ENCODE data around the gene G6PC3. TPM values are rescaled to one million over a fixed set of nuclear protein-coding genes. Genes with fewer than 3 reads are reported as not detected.

The G6PC3 gene
- polyA plus RNA-seq, 2 of the 4 experiments (the other 2 are of a cell fraction): 104 to 130 TPM

- TF ChIP-seq CTCF (IDR thresholded peaks at IDR 0.05) (peak; percentile 68), MAZ (IDR thresholded peaks at IDR 0.05; ENCODE audit: borderline replicate concordance, low read depth, low read length) (peak; percentile 68; the same call in 1 of the 2 replicates), RAD21 (conservative IDR thresholded peaks at IDR 0.05 in 1 of 2, IDR thresholded peaks at IDR 0.05 in 1 of 2) (peak; percentile 53 to 63)
- TF ChIP-seq, protein P1, sequence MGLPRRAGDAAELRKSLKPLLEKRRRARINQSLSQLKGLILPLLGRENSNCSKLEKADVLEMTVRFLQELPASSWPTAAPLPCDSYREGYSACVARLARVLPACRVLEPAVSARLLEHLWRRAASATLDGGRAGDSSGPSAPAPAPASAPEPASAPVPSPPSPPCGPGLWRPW (IDR thresholded peaks at IDR 0.05): no peak
Observed at GRCh38 chr17:44123356-44124117, 53.0 kb downstream of the G6PC3 start, which contains the start of gene HDAC5 (continued).

GRCh38 chr17:44124118-44124438, 53.5 kb downstream of the G6PC3 start:
- 0 out of 2 replicates have a peak, but pooled peaks have one; percentile 54 for TF ChIP-seq PHF8 (IDR thresholded peaks at IDR 0.05; ENCODE audit: borderline replicate concordance, low read depth)
- no peak for TF ChIP-seq NPAS2 (CRISPR knock-in tag; IDR thresholded peaks at IDR 0.05; ENCODE audit: borderline replicate concordance)
- TF ChIP-seq, protein P2, sequence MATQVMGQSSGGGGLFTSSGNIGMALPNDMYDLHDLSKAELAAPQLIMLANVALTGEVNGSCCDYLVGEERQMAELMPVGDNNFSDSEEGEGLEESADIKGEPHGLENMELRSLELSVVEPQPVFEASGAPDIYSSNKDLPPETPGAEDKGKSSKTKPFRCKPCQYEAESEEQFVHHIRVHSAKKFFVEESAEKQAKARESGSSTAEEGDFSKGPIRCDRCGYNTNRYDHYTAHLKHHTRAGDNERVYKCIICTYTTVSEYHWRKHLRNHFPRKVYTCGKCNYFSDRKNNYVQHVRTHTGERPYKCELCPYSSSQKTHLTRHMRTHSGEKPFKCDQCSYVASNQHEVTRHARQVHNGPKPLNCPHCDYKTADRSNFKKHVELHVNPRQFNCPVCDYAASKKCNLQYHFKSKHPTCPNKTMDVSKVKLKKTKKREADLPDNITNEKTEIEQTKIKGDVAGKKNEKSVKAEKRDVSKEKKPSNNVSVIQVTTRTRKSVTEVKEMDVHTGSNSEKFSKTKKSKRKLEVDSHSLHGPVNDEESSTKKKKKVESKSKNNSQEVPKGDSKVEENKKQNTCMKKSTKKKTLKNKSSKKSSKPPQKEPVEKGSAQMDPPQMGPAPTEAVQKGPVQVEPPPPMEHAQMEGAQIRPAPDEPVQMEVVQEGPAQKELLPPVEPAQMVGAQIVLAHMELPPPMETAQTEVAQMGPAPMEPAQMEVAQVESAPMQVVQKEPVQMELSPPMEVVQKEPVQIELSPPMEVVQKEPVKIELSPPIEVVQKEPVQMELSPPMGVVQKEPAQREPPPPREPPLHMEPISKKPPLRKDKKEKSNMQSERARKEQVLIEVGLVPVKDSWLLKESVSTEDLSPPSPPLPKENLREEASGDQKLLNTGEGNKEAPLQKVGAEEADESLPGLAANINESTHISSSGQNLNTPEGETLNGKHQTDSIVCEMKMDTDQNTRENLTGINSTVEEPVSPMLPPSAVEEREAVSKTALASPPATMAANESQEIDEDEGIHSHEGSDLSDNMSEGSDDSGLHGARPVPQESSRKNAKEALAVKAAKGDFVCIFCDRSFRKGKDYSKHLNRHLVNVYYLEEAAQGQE (IDR thresholded peaks at IDR 0.05): no peak
- TF ChIP-seq BHLHE40 (IDR thresholded peaks at IDR 0.05; ENCODE audit: low read depth, low read length): no peak
- no peak for TF ChIP-seq GATA3 (IDR thresholded peaks at IDR 0.05; ENCODE audit: borderline replicate concordance)
- Histone ChIP-seq H3K27ac (peak overlapping the region; percentile 87 to 93), H3K4me1 (peaks cover 28% of the 10 kb centered on the region), H3K4me2 (peak overlapping the region; percentile 80), H3K4me3 (peak overlapping the region; percentile 81), H3K9me3 (no peaks in the 10 kb centered on the region)
- DNase-seq (ENCODE audit: low read depth in 1 of 2, low spot score in 1 of 2): no peak
- CTCF ChIA-PET: interaction anchor here (0.6 to 33.5 kb wide), 18 partner anchors 8 to 284 kb away, joined by 3 to 1202 read pairs (median 4); partner anchors contain the start of gene HROB
- WGBS (ENCODE audit: missing lambda C conversion rate): 14% methylated on average over 8 of the region's 8 CpGs
- no peak; a peak in 1 of 6 replicates for ATAC-seq
- peak; percentile 46 for FAIRE-seq
- POLR2A ChIA-PET: interaction anchor here (0.9 to 4.1 kb wide), 14 partner anchors 8 to 80 kb away, joined by 3 to 50 read pairs (median 10); partner anchors contain the start of genes ATXN7L3, G6PC3, LSM12 and TMUB2

Small RNA genes within 50 kb of the gene (small RNA-seq; reads per million reads assigned to genes)
- gene RF00012: 0 reads per million in 6 experiments

Other genes starting within 250 kb of the G6PC3 start
- gene MPP3, start 237.6 kb upstream of the G6PC3 start, polyA plus RNA-seq (2011; rRNA removed): 15.5 and 20.3 TPM in 2 replicates
- 21.4 to 27.4 TPM (median 25.3 TPM) in 3 replicates for gene MPP3, start 237.6 kb upstream of the G6PC3 start, polyA plus RNA-seq (2017; fragmentation: RNase III; extraction: RNeasy Plus Mini Kit Qiagen cat#74134 plus additional on column Dnase treatment)
- gene CD300LG, start 223.6 kb upstream of the G6PC3 start, polyA plus RNA-seq (2011; rRNA removed): not detected in 2 replicates
- gene CD300LG, start 223.6 kb upstream of the G6PC3 start, polyA plus RNA-seq (2017; fragmentation: RNase III; extraction: RNeasy Plus Mini Kit Qiagen cat#74134 plus additional on column Dnase treatment): not detected in 3 replicates
- 3.8 and 4.1 TPM in 2 replicates for gene MPP2, start 163.2 kb upstream of the G6PC3 start, polyA plus RNA-seq (2011; rRNA removed)
- 3.4 to 4.2 TPM (median 3.7 TPM) in 3 replicates for gene MPP2, start 163.2 kb upstream of the G6PC3 start, polyA plus RNA-seq (2017; fragmentation: RNase III; extraction: RNeasy Plus Mini Kit Qiagen cat#74134 plus additional on column Dnase treatment)
- not detected in 2 replicates for gene PPY, start 128.3 kb upstream of the G6PC3 start, polyA plus RNA-seq (2011; rRNA removed)
- gene PPY, start 128.3 kb upstream of the G6PC3 start, polyA plus RNA-seq (2017; fragmentation: RNase III; extraction: RNeasy Plus Mini Kit Qiagen cat#74134 plus additional on column Dnase treatment): not detected in 3 replicates
- not detected in 2 replicates for gene PYY, start 116.8 kb upstream of the G6PC3 start, polyA plus RNA-seq (2011; rRNA removed)
- not detected in 3 replicates for gene PYY, start 116.8 kb upstream of the G6PC3 start, polyA plus RNA-seq (2017; fragmentation: RNase III; extraction: RNeasy Plus Mini Kit Qiagen cat#74134 plus additional on column Dnase treatment)
- 0.61 and 0.66 TPM in 2 replicates for gene NAGS, start 66.1 kb upstream of the G6PC3 start, polyA plus RNA-seq (2011; rRNA removed)
- gene NAGS, start 66.1 kb upstream of the G6PC3 start, polyA plus RNA-seq (2017; fragmentation: RNase III; extraction: RNeasy Plus Mini Kit Qiagen cat#74134 plus additional on column Dnase treatment): 0.76 to 0.88 TPM (median 0.77 TPM) in 3 replicates
- 38.2 and 40.3 TPM in 2 replicates for gene TMEM101, start 55.8 kb upstream of the G6PC3 start, polyA plus RNA-seq (2011; rRNA removed)
- 29.6 to 33.5 TPM (median 32.2 TPM) in 3 replicates for gene TMEM101, start 55.8 kb upstream of the G6PC3 start, polyA plus RNA-seq (2017; fragmentation: RNase III; extraction: RNeasy Plus Mini Kit Qiagen cat#74134 plus additional on column Dnase treatment)
- 64.9 and 75.0 TPM in 2 replicates for gene LSM12, start 4.1 kb upstream of the G6PC3 start, polyA plus RNA-seq (2011; rRNA removed)
- 42.4 to 43.9 TPM (median 43.1 TPM) in 3 replicates for gene LSM12, start 4.1 kb upstream of the G6PC3 start, polyA plus RNA-seq (2017; fragmentation: RNase III; extraction: RNeasy Plus Mini Kit Qiagen cat#74134 plus additional on column Dnase treatment)
- 3.1 and 5.7 TPM in 2 replicates for gene HDAC5, start 52.9 kb downstream of the G6PC3 start, polyA plus RNA-seq (2011; rRNA removed)
- gene HDAC5, start 52.9 kb downstream of the G6PC3 start, polyA plus RNA-seq (2017; fragmentation: RNase III; extraction: RNeasy Plus Mini Kit Qiagen cat#74134 plus additional on column Dnase treatment): 3.2 to 7.1 TPM (median 4.5 TPM) in 3 replicates
- gene HROB, start 71.2 kb downstream of the G6PC3 start, polyA plus RNA-seq (2011; rRNA removed): 5.4 and 5.6 TPM in 2 replicates
- gene HROB, start 71.2 kb downstream of the G6PC3 start, polyA plus RNA-seq (2017; fragmentation: RNase III; extraction: RNeasy Plus Mini Kit Qiagen cat#74134 plus additional on column Dnase treatment): 6.0 to 7.1 TPM (median 6.8 TPM) in 3 replicates
- 0.05 TPM in 1 of 2 replicates, not detected in the other for gene ASB16, start 100.0 kb downstream of the G6PC3 start, polyA plus RNA-seq (2011; rRNA removed)
- gene ASB16, start 100.0 kb downstream of the G6PC3 start, polyA plus RNA-seq (2017; fragmentation: RNase III; extraction: RNeasy Plus Mini Kit Qiagen cat#74134 plus additional on column Dnase treatment): 0.12 to 0.16 TPM (median 0.15 TPM) in 3 replicates
- 36.2 and 43.3 TPM in 2 replicates for gene TMUB2, start 116.2 kb downstream of the G6PC3 start, polyA plus RNA-seq (2011; rRNA removed)
- gene TMUB2, start 116.2 kb downstream of the G6PC3 start, polyA plus RNA-seq (2017; fragmentation: RNase III; extraction: RNeasy Plus Mini Kit Qiagen cat#74134 plus additional on column Dnase treatment): 37.6 to 44.4 TPM (median 42.0 TPM) in 3 replicates
- 65.7 and 72.7 TPM in 2 replicates for gene ATXN7L3, start 129.1 kb downstream of the G6PC3 start, polyA plus RNA-seq (2011; rRNA removed)
- gene ATXN7L3, start 129.1 kb downstream of the G6PC3 start, polyA plus RNA-seq (2017; fragmentation: RNase III; extraction: RNeasy Plus Mini Kit Qiagen cat#74134 plus additional on column Dnase treatment): 54.0 to 66.2 TPM (median 60.5 TPM) in 3 replicates
- gene UBTF, start 148.9 kb downstream of the G6PC3 start, polyA plus RNA-seq (2011; rRNA removed): 39.8 and 44.0 TPM in 2 replicates
- 75.0 to 76.2 TPM (median 75.5 TPM) in 3 replicates for gene UBTF, start 148.9 kb downstream of the G6PC3 start, polyA plus RNA-seq (2017; fragmentation: RNase III; extraction: RNeasy Plus Mini Kit Qiagen cat#74134 plus additional on column Dnase treatment)
- 0.03 TPM in 1 of 2 replicates, not detected in the other for gene SLC4A1, start 197.4 kb downstream of the G6PC3 start, polyA plus RNA-seq (2011; rRNA removed)
- gene SLC4A1, start 197.4 kb downstream of the G6PC3 start, polyA plus RNA-seq (2017; fragmentation: RNase III; extraction: RNeasy Plus Mini Kit Qiagen cat#74134 plus additional on column Dnase treatment): not detected in 3 replicates
- gene RUNDC3A, start 237.9 kb downstream of the G6PC3 start, polyA plus RNA-seq (2011; rRNA removed): 0.45 and 0.57 TPM in 2 replicates
- 0.21 to 0.48 TPM (median 0.22 TPM) in 3 replicates for gene RUNDC3A, start 237.9 kb downstream of the G6PC3 start, polyA plus RNA-seq (2017; fragmentation: RNase III; extraction: RNeasy Plus Mini Kit Qiagen cat#74134 plus additional on column Dnase treatment)

All from A549 (cell line).